Daoy (cell line): ENCODE results near the gene ZBTB5. TPM values are rescaled to one million over a fixed set of nuclear protein-coding genes. Genes with fewer than 3 reads are reported as not detected.
"Not testable (repeated sequence)": the region's sequence is repeated elsewhere in the genome, so short reads cannot be mapped to it uniquely, and the experiment has no call there.

Source experiments
- DNase-seq: peaks from one replicate; pipeline ENCODE4 v3.0.0-alpha.2; 2015; ENCODE audit warnings: low read depth
- total RNA-seq: library from RNA; depleted of rRNA; stranded (reverse); fragments of >200 nt; shearing (Covaris generic); gene quantifications from 2 replicates; pipeline ENCODE4 v1.2.3, GENCODE V29; 2014

Gene ZBTB5
- total RNA-seq, 1 experiment from 2014 or later: 12.7 TPM

GRCh38 chr9:37449862-37450632 lies 15.2 kb downstream of the ZBTB5 start:
- no peak for DNase-seq

GRCh38 chr9:37447111-37447510 lies 18.1 kb downstream of the ZBTB5 start:
- no peak for DNase-seq

GRCh38 chr9:37446401-37446800 lies 18.8 kb downstream of the ZBTB5 start:
- no peak for DNase-seq

- no peak for DNase-seq
These were observed 19.4 kb downstream of the ZBTB5 start for GRCh38 chr9:37445832-37446231.

- DNase-seq: no peak
These were observed 20.4 kb downstream of the ZBTB5 start for GRCh38 chr9:37444890-37445289.

GRCh38 chr9:37443566-37443965 lies 21.7 kb downstream of the ZBTB5 start:
- no peak for DNase-seq

GRCh38 chr9:37442556-37442955 lies 22.7 kb downstream of the ZBTB5 start:
- no peak for DNase-seq

GRCh38 chr9:37441776-37442370 lies 23.4 kb downstream of the ZBTB5 start:
- no peak for DNase-seq

GRCh38 chr9:37438359-37438758 lies 26.9 kb downstream of the ZBTB5 start:
- DNase-seq: no peak

- no peak for DNase-seq
These were observed 27.6 kb downstream of the ZBTB5 start for GRCh38 chr9:37437621-37438020.

- no peak for DNase-seq
These were observed 28.2 kb downstream of the ZBTB5 start for GRCh38 chr9:37437010-37437409.

GRCh38 chr9:37436540-37436939 lies 28.7 kb downstream of the ZBTB5 start:
- DNase-seq: no peak

GRCh38 chr9:37433867-37434371 lies 31.3 kb downstream of the ZBTB5 start:
- no peak for DNase-seq

GRCh38 chr9:37432020-37432419 lies 33.2 kb downstream of the ZBTB5 start:
- no peak for DNase-seq

GRCh38 chr9:37430841-37431597 lies 34.2 kb downstream of the ZBTB5 start:
- peak; percentile 27 for DNase-seq

- no peak for DNase-seq
These were observed 35.6 kb downstream of the ZBTB5 start for GRCh38 chr9:37429441-37430285.

GRCh38 chr9:37428345-37428744 lies 36.9 kb downstream of the ZBTB5 start:
- DNase-seq: no peak

- no peak for DNase-seq
These were observed 38.4 kb downstream of the ZBTB5 start for GRCh38 chr9:37426846-37427245.

GRCh38 chr9:37426431-37426830 lies 38.8 kb downstream of the ZBTB5 start:
- not testable (repeated sequence) for DNase-seq

- DNase-seq: peak; percentile 42
These were observed 39.9 kb downstream of the ZBTB5 start for GRCh38 chr9:37425298-37425752.

- DNase-seq: no peak
These were observed 40.5 kb downstream of the ZBTB5 start for GRCh38 chr9:37424686-37425297.
